Stromal cell of bone marrow (primary cell): ENCODE measurements around the gene FXYD5.
"Not testable (repeated sequence)": the region's sequence is repeated elsewhere in the genome, so short reads cannot be mapped to it uniquely, and the experiment has no call there.

Experiments used
- DNase-seq: peaks from one replicate; pipeline ENCODE4 v3.0.0-alpha.2; 2012; ENCODE audit warnings: low read depth

Gene FXYD5

GRCh38 chr19:35179830-35180229, 25.3 kb downstream of the FXYD5 start:
- no peak for DNase-seq

DNA sequence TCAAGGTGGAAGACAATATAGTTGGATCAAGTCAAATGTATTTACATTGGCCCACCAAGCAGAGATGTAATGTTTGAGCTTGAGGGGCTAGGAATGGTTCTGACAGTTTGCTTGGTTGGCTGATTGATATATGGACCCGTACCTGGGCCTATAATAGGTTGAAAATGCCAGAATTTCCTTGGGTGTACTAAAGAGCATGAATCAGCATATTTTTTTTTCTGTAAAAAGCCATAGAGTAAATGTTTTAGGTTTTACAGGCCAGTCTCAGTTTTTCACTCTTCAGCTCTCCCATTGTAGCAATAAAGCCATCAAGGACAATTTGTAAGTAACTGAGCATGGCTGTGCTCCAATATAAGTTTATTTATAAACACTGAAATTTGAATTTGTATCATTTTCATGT, 26.9 kb downstream of the FXYD5 start:
- no peak for DNase-seq

- no peak for DNase-seq
Measured at GRCh38 chr19:35184267-35184666, 29.7 kb downstream of the FXYD5 start.

DNA sequence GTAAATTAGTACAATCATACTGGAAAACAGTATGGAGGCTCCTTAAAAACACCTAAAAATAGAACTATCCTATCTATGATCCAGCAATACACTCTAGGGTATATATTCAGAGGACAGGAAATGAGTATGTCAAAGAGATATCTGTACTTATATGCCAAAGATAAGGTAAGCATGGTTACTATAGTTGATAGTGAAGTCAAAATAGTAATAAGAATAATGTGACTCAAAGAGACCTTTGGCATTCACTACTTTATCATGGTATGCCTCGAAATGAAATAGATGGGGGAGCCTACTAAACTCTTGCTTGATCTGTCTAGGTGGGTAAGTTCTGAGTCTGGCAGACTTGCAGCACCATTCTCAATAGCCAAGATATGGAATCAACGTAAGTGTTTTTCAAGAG, 30.3 kb downstream of the FXYD5 start:
- no peak for DNase-seq

GRCh38 chr19:35194012-35194984, 39.8 kb downstream of the FXYD5 start:
- DNase-seq, result no peak

GRCh38 chr19:35195830-35196229, 41.3 kb downstream of the FXYD5 start:
- no peak for DNase-seq

- DNase-seq, result not testable (repeated sequence)
Measured at GRCh38 chr19:35196861-35197260, 42.3 kb downstream of the FXYD5 start.

GRCh38 chr19:35199481-35199880, 44.9 kb downstream of the FXYD5 start:
- no peak for DNase-seq

GRCh38 chr19:35202722-35203688, 48.5 kb downstream of the FXYD5 start:
- no peak for DNase-seq

DNA sequence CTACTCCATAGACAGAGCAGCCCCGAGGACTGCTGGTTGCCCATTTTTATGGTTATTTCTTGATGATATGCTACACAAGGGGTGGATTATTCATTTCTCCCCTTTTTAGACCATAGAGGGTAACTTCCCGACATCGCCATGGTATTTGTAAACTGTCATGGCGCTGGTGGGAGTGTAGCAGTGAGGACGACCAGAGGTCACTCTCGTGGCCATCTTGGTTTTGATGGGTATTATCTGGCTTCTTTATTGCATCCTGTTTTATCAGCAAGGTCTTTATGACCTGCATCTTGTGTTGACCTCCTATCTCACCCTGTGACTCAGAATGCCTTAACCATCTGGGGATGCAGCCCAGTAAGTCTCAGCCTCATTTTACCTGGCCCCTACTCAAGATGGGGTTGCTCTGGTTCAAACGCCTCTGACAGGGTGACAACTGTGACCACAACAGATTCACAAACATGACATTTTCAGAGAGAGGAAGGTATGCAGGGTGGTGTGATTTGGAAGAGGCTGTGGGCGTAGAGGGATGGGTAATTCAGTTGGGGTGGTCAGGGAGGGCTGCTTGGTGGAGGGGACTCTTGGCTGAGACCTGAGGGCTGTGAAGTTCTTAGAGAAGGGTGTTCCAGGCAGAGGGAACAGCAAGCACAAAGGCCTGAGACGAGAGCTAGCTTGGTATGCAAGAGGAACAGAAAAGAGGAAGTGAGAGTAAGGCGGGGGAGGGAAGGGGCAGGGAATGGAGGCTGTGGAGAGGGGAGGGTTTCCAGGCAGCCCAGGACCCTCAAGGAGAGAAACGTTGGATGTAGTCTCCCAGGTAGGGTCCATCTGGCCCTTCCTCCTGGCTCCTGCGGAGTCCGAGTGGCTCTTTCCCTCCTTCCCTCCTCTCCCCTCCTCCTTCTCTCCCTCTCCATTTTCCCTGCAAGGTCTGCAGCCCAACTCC, 50.5 kb downstream of the FXYD5 start:
- DNase-seq, result no peak

DNA sequence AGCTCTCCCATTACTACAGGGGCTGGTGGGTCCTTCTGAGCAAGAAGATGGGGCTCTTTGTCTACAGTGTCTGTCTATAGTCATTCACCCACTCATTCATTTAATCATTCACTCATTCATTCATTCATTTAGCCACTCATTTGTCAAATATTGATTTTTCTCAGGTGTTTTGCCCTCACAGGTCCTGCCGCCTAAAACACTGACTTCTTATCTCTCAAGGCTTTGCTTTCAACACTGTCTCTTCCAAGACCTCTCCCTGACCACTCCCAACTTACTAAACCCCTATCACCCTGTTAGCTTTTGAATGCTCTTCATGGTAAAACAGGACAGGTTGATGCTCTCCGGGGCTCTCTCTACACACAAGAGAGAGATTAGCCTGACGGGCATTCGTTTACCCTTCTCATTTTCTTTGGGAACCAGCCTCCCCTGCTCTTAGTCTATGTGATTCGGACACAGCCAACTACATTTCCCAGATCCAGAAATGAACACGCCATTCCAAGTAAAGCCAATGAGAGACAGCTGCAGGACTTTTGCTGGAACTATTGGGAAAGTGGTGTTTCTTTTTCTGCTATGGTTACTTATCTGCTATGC, 51.3 kb downstream of the FXYD5 start:
- DNase-seq, result no peak

DNA sequence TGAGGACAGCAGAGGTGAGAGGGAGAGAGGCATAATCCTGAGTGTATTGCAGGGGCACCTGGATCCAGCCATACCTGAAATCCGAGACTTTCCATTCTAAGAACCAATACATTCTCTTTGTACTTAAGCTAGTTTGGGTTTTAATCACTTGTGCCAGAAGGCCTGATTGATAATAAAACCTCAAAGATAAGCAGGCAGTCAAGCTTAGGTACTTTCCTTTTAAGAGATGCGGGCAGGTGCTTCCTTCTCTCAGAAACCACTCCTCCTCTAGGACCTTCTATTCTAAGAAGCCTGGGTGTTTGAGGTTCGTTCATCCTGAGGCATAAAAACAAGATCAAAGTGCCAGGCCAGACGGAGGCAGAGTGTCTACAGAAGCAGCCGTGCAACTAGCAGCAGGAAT, 51.8 kb downstream of the FXYD5 start:
- DNase-seq, result no peak

DNA sequence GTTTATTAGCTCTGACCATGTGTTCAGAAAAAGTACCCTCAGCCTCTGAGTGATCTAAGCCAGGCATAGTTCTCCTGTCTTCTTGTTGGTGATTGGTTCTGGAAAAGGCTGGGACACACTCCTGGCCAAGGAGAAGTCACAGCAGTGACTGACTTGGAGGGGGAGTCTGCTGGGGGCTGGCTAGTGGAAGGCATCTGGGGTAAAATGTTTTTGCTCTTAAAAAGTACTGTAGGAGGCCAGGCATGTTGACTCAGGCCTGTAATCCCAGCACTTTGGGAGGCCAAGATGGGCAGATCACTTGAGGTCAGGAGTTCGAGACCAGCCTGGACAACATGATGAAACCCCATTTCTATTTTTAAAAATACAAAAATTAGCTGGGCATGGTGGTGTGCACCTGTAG, 52.3 kb downstream of the FXYD5 start:
- no peak for DNase-seq

GRCh38 chr19:35207391-35207871, 52.9 kb downstream of the FXYD5 start:
- no peak for DNase-seq

DNA sequence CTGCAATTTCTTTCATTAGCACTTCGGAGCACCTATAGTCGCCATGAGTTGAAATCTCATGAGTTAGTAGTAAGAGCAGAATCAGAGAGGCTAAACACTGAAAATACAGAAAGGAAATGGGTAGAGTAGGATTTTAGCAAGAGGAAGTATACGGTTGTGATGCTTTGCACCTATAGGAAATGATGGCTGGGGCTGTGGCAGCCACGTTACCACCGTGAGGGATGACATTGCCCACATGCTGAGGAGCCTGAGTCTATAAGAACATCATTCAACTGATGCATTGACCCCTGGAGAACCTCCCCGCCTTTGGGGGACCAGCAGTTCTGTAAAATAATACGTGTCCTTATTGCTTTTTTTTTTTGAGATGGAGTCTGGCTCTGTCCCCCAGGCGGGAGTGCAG, 53.6 kb downstream of the FXYD5 start:
- no peak for DNase-seq

DNA sequence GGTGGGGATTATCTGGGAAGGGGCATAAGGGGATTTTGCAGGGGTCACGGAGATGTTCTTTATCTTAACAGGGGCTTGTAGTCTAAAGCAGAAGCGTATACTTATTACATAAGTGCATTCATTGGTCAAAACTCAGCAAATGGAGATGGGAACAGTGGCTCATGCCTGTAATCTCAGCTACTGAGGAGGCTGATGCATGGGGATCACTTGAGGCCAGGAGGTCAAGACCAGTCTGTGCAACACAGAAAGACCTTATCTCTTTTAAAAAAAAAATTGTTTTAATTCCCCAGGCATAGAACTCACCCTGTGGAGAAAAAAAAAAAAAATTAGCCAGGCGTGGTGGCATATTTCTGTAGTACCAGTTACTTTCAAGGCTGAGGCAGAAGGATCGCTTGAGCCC, 55.1 kb downstream of the FXYD5 start:
- DNase-seq, result no peak

GRCh38 chr19:35211545-35212230, 57.2 kb downstream of the FXYD5 start:
- DNase-seq, result no peak

DNA sequence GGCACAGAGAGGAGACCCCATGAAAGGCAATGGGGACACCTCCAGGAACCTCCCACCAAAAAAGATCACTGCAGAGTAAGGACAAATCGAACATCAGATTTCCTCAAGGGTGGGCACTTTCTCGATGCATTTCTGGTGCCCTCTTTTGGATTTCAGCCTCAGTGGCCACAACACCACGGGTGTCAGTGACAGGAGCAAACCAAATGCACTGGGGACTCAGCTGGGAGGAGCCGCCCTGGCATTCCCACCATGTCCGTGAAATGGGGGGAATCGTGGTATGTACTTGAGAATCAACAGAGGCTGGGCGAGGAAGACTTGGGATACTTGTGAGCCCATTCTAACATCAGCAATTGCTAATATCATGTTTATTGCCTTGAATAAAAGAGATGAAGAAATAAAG, 57.7 kb downstream of the FXYD5 start:
- no peak for DNase-seq

DNA sequence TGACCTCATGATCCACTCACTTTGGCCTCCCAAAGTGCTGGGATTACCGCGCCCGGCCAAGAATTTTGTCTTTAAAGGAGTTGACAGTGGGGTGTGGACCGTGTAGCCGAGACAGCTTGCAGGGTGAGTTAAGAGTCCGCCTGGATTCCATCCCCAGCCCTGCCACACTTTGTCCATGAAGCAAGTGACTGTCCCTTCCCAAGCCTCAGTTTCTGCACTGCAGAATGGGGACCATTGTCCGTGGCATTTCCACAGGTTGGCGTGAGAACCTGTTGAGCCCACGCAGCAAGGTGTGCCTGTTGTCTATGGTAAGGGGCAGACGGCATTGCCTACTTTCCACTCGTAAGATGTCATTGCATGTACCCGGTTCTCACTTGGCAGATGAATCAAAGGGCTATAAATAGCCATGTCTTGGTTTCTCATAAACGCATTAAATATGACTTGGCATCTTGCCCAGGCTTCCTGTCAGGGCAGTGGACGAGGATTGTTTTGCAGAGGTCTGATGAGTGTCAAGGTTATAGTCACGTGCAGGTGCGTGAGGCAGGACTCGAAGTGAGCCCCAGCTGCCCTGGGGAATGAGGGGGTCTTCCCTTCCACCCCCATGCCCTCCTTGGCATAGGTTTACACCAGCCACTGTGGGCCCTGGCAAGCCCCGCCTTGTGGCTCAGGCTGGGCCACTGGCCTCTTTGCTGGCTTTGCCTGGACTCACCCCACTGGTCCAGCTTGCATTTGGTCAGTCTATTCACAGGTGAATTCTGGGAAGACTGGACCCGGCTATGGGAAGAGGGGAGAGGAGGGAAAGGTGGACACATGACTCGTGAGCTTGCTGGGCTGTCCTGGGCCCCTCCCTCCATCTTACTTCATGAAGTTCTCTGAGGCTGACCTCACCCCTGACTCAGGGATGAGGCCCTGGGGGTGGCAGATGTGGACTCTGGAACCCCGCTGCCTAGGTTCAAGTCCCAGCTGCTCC, 59.4 kb downstream of the FXYD5 start:
- peak; percentile 55 for DNase-seq
